PC-9 (cell line): Measurements from ENCODE around the gene PROC. TPM values are rescaled to one million over a fixed set of nuclear protein-coding genes. Genes with fewer than 3 reads are reported as not detected.

Experiments
- BruUV-seq: library from RNA; stranded (reverse); fragments of 400-500 nt; replicated peaks from 2 replicates; lab custom pipeline; 2021; lab: Mats Ljungman, UMichigan
- CTCF ChIA-PET: fragments of 300-600 bp; sonication (Branson Sonifier 250); formaldehyde crosslinking; loops from one replicate; lab custom pipeline; 2022; ENCODE audit warnings: antibody characterized with exemption; lab: Charles Lee
- POLR2A ChIA-PET: fragments of 300-600 bp; sonication (Branson Sonifier 250); formaldehyde crosslinking; loops from one replicate; lab custom pipeline; 2022; ENCODE audit warnings: antibody characterized with exemption; ENCODE audit not compliant: unreplicated experiment; lab: Charles Lee
- DNase-seq, 2 experiments: peaks; one replicate each; pipeline versions ENCODE4 v3.0.0 to v3.0.0-alpha.2; 2015 to 2022; ENCODE audit warnings: mixed read lengths in 1 of 2
- H2AFZ ChIP-seq: fragments of 200-600 bp; sonication (generic); 2 replicates; pipeline ENCODE4 v1.8.1; 2017; ENCODE audit warnings: antibody characterized with exemption
- H3F3A ChIP-seq: fragments of 200-600 bp; sonication (generic); 2 replicates; pipeline ENCODE4 v1.8.1; 2017; ENCODE audit warnings: antibody characterized with exemption, mild to moderate bottlenecking, low read depth; ENCODE audit not compliant: insufficient read depth
- H3K27ac ChIP-seq: fragments of 200-600 bp; sonication (generic); 2 replicates; pipeline ENCODE4 v1.6.1; 2016; ENCODE audit warnings: mixed run types
- H3K27me3 ChIP-seq: fragments of 200-600 bp; sonication (generic); 2 replicates; pipeline ENCODE4 v1.6.1; 2016; ENCODE audit warnings: low read depth, mixed run types; ENCODE audit not compliant: insufficient read depth
- H3K36me3 ChIP-seq: fragments of 200-600 bp; sonication (generic); 2 replicates; pipeline ENCODE4 v1.6.1; 2016; ENCODE audit warnings: low read depth, mixed run types
- H3K4me1 ChIP-seq: fragments of 200-600 bp; sonication (generic); replicated peaks from 2 replicates; pipeline ENCODE4 v1.6.1; 2016; ENCODE audit warnings: mixed run types; ENCODE audit not compliant: insufficient read depth
- H3K4me2 ChIP-seq: fragments of 200-600 bp; sonication (generic); 2 replicates; pipeline ENCODE4 v1.6.1; 2017; ENCODE audit warnings: mixed run types
- H3K4me3 ChIP-seq: fragments of 200-600 bp; sonication (generic); 2 replicates; pipeline ENCODE4 v1.6.1; 2016; ENCODE audit warnings: mixed run types
- H3K79me2 ChIP-seq: fragments of 200-600 bp; sonication (generic); 2 replicates; pipeline ENCODE4 v1.6.1; 2017; ENCODE audit warnings: low read depth, mixed run types
- H3K9me2 ChIP-seq: fragments of 200-600 bp; sonication (generic); 2 replicates; pipeline ENCODE4 v1.8.1; 2017; ENCODE audit warnings: mild to moderate bottlenecking; ENCODE audit not compliant: insufficient read depth
- H3K9me3 ChIP-seq: fragments of 200-600 bp; sonication (generic); 2 replicates; pipeline ENCODE4 v1.8.1; 2016; ENCODE audit warnings: low read depth; ENCODE audit not compliant: insufficient read depth
- H4K20me1 ChIP-seq: fragments of 200-600 bp; sonication (generic); 2 replicates; pipeline ENCODE4 v1.8.1; 2017; ENCODE audit not compliant: insufficient read depth
- CTCF ChIP-seq: fragments of 200-600 bp; sonication (generic); conservative IDR thresholded peaks from 2 replicates; pipeline ENCODE4 v1.6.1; 2017; ENCODE audit warnings: mixed run types, antibody characterized with exemption, mild to moderate bottlenecking, moderate library complexity
- EZH2 ChIP-seq: fragments of 200-600 bp; sonication (generic); IDR thresholded peaks from 2 replicates; pipeline ENCODE4 v1.8.0; 2017; ENCODE audit warnings: antibody characterized with exemption, low read depth
- intact Hi-C: fragments of 100-400 bp; cut with micrococcal nuclease; formaldehyde crosslinking; loops from one replicate; pipeline ENCODE4 v1.10.0; 2022; ENCODE audit not compliant: unreplicated experiment
- total RNA-seq: library from RNA; stranded (reverse); gene quantifications from 2 replicates; pipeline ENCODE4 v1.2.3, GENCODE V29; 2021

The PROC gene
- total RNA-seq, 1 experiment from 2014 or later: 6.1 TPM

GRCh38 chr2:127419112-127419430 lies 844 bp downstream of the PROC start:
- TF ChIP-seq EZH2 (no peak), CTCF (no peak)
- Histone ChIP-seq H3K27me3 (no peaks in the 10 kb centered on the region), H3K4me3 (no peak overlapping the region), H3K27ac (no peak overlapping the region), H3K9me3 (no peaks in the 10 kb centered on the region), H3K4me1 (peaks cover 33% of the 10 kb centered on the region), H3K4me2 (no peak overlapping the region), H3K36me3 (no peaks in the 10 kb centered on the region), H3K9me2 (no peaks in the 10 kb centered on the region), H3F3A (peaks cover 22% of the 10 kb centered on the region; the same call in 1 of the 2 replicates), H4K20me1 (no peaks in the 10 kb centered on the region), H3K79me2 (no peaks in the 10 kb centered on the region), H2AFZ (no peak overlapping the region)
- ChIA-PET POLR2A (interaction anchor here (0.6 kb wide), 2 partner anchors 24 to 107 kb away, joined by 7 to 12 read pairs; no protein-coding TSS in a partner anchor), CTCF (no interaction called here)
- intact Hi-C loops: loop anchor here (10.0 kb wide), 1 partner anchor 94 kb away; no protein-coding TSS in a partner anchor
- BruUV-seq: no TSS peak
- DNase-seq: no peak

GRCh38 chr2:127419448-127420038 lies 1.3 kb downstream of the PROC start:
- Histone ChIP-seq H3K9me3 (no peaks in the 10 kb centered on the region), H3K27me3 (no peaks in the 10 kb centered on the region), H3K79me2 (no peaks in the 10 kb centered on the region), H3K4me3 (no peak overlapping the region), H2AFZ (no peak overlapping the region), H3K27ac (no peak overlapping the region), H4K20me1 (no peaks in the 10 kb centered on the region), H3K36me3 (no peaks in the 10 kb centered on the region), H3K4me1 (peaks cover 32% of the 10 kb centered on the region), H3K4me2 (no peak overlapping the region), H3K9me2 (no peaks in the 10 kb centered on the region), H3F3A (peaks cover 17% of the 10 kb centered on the region)
- CTCF ChIA-PET: no interaction called here
- POLR2A ChIA-PET: interaction anchor here (0.6 to 0.7 kb wide), 4 partner anchors 25 to 352 kb away, joined by 3 to 12 read pairs (median 5); no protein-coding TSS in a partner anchor
- DNase-seq: no peak
- BruUV-seq: no TSS peak
- intact Hi-C loops: loop anchor here (5.0 to 10.0 kb wide), 2 partner anchors 72 to 95 kb away; no protein-coding TSS in a partner anchor
- no peak for TF ChIP-seq CTCF
- TF ChIP-seq EZH2: no peak

- ChIA-PET POLR2A (interaction anchor here (0.6 to 0.7 kb wide), 3 partner anchors 51 to 352 kb away, joined by 3 to 7 read pairs (median 3); no protein-coding TSS in a partner anchor), CTCF (no interaction called here)
- Histone ChIP-seq H3K4me1 (peaks cover 25% of the 10 kb centered on the region), H2AFZ (no peak overlapping the region), H3K4me2 (no peak overlapping the region), H3K79me2 (no peaks in the 10 kb centered on the region), H3K27ac (no peak overlapping the region), H3K27me3 (no peaks in the 10 kb centered on the region), H3K36me3 (no peaks in the 10 kb centered on the region), H3K4me3 (no peak overlapping the region), H3K9me3 (no peaks in the 10 kb centered on the region), H3F3A (peaks cover 12% of the 10 kb centered on the region), H4K20me1 (no peaks in the 10 kb centered on the region), H3K9me2 (no peaks in the 10 kb centered on the region)
- BruUV-seq: no TSS peak
- intact Hi-C loops: loop anchor here (5.0 kb wide), 1 partner anchor 73 kb away; no protein-coding TSS in a partner anchor
- no peak for TF ChIP-seq CTCF
- no peak for TF ChIP-seq EZH2
- no peak for DNase-seq
Observed at GRCh38 chr2:127420039-127420864, 2.0 kb downstream of the PROC start.
